Brain microvascular endothelial cell (primary cell): ENCODE data around the gene ZYX.
"Not testable (repeated sequence)": the region's sequence is repeated elsewhere in the genome, so short reads cannot be mapped to it uniquely, and the experiment has no call there.

Experiments
- DNase-seq: peaks from one replicate; pipeline ENCODE4 v3.0.0-alpha.2; 2020
- H3K27ac ChIP-seq: fragments of 250-450 bp; sonication (Bioruptor Pico); 2 replicates; pipeline ENCODE4 v1.5.1; 2020; ENCODE audit warnings: mild to moderate bottlenecking, moderate library complexity
- H3K27me3 ChIP-seq: fragments of 250-450 bp; sonication (Bioruptor Pico); replicated peaks from 2 replicates; pipeline ENCODE4 v1.5.1; 2020; ENCODE audit warnings: mild to moderate bottlenecking
- H3K36me3 ChIP-seq: fragments of 250-450 bp; sonication (Bioruptor Pico); replicated peaks from 2 replicates; pipeline ENCODE4 v1.5.1; 2020; ENCODE audit warnings: mild to moderate bottlenecking
- H3K4me3 ChIP-seq: 2 replicates; pipeline ENCODE4 v1.5.1; 2011; ENCODE audit warnings: low read depth, mild to moderate bottlenecking, control low read depth, low read length, moderate library complexity
- CTCF ChIP-seq: IDR thresholded peaks from 2 replicates; pipeline ENCODE4 v1.5.1; 2011; ENCODE audit warnings: low read depth, mild to moderate bottlenecking, moderate library complexity, low read length, control low read depth, inconsistent platforms; ENCODE audit errors: missing control alignments
- in situ Hi-C: cut with HindIII; loops from 2 replicates; pipeline ENCODE4 v1.10.0; 2017; ENCODE audit warnings: low sequenced_read_pairs, low pct_ligation_motif_present

The ZYX gene

GRCh38 chr7:143408252-143408685, 27.1 kb downstream of the ZYX start:
- TF ChIP-seq CTCF = no peak
- in situ Hi-C loops = no loop called here
- H3K27ac ChIP-seq = no peak overlapping the region
- H3K27me3 ChIP-seq = no peaks in the 10 kb centered on the region
- H3K36me3 ChIP-seq = no peaks in the 10 kb centered on the region
- no peak overlapping the region for H3K4me3 ChIP-seq
- no peak for DNase-seq

DNA sequence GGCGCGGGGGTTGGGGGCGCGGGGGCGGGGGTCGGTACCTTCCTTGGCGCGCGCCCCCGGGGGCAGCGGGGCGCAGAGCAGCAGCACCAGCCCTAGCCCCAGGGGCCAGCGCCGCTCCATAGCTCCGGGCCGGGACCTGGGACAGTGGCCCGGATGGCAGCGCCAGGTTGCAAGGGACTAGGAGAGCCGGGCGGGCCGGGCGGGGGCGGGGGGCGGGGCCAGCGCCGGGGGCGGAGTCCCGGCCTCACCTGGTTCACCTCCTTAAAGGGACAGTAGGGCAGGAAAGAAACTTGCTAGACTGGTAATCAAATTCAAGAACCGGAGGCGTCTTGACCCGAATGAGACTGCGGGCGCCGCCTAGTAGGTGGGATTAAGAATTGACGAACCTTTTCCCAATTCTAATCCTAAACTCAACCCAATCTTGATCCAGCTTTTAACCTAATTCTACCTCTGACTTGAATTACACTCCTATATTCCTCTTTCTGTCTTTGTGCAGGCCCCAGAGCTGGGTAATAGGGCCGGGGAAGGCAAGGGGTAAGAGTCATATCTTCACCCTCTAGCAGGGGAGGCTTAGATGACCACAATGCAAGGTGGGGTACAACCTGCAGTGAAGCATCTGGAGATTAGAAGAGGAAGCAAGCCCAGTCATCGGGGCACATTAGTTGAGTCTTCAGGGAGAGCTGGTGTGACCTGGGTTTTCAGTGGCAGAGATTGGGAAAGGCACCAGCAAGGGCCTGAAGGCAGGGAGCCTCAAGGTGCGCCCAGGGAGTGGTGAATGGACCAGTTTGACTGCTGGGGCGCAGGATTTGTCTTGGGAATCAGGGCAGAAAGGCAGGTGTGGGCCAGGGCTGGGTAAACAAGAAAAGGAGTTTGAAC, 27.8 kb downstream of the ZYX start, which contains the start of gene EPHA1:
Gene EPHA1, minus strand, starts transcription at position 171 of the 876 bp plus-strand sequence. Its CDS starts 51 bp downstream, at position 120.
- Histone ChIP-seq H3K4me3 (no peak within 1 kb of the TSS), H3K27me3 (no peaks in the 10 kb centered on the region), H3K36me3 (no peaks in the 10 kb centered on the region), H3K27ac (no peak within 1 kb of the TSS)
- DNase-seq = no peak
- TF ChIP-seq CTCF = peak; percentile 49
- in situ Hi-C loops = no loop called here

GRCh38 chr7:143410521-143411004, 29.4 kb downstream of the ZYX start:
- H3K27ac ChIP-seq = no peak overlapping the region

GRCh38 chr7:143411976-143412708, 31.0 kb downstream of the ZYX start:
- H3K36me3 ChIP-seq = no peaks in the 10 kb centered on the region
- H3K4me3 ChIP-seq = no peak overlapping the region
- no peak for DNase-seq
- no peak for TF ChIP-seq CTCF
- in situ Hi-C loops = no loop called here
- no peaks in the 10 kb centered on the region for H3K27me3 ChIP-seq
- no peak overlapping the region for H3K27ac ChIP-seq

More at GRCh38 chr7:143410521-143411004, 29.4 kb downstream of the ZYX start:
- no peaks in the 10 kb centered on the region for H3K27me3 ChIP-seq
- no peak for TF ChIP-seq CTCF
- in situ Hi-C loops = no loop called here
- H3K36me3 ChIP-seq = no peaks in the 10 kb centered on the region
- H3K4me3 ChIP-seq = no peak overlapping the region
- DNase-seq = no peak

DNA sequence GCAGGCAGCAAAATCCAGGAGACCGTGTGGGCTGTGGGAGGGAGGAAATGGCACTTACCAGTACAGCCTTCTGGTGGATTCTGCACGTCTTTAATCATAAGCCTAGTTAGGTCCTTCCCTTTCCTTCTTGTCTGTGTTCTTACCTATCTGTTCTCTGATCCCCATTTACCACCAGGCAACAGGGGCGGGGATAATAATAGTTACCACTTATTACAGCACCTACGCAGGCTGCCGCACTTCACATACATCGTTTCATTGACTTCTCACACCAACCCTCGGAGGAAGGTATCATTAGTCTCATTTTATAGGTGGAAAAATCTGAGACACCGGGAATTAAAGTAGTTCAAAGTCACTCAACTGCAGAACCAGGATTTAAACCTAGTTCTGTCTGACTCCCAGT, 32.0 kb downstream of the ZYX start:
- Histone ChIP-seq H3K4me3 (no peak overlapping the region), H3K27me3 (no peaks in the 10 kb centered on the region), H3K27ac (no peak overlapping the region), H3K36me3 (no peaks in the 10 kb centered on the region)
- no peak for DNase-seq
- TF ChIP-seq CTCF = no peak
- in situ Hi-C loops = no loop called here

GRCh38 chr7:143415209-143415608, 34.1 kb downstream of the ZYX start:
- in situ Hi-C loops, H3K4me3 ChIP-seq, DNase-seq, H3K27ac ChIP-seq, H3K27me3 ChIP-seq, H3K36me3 ChIP-seq: not testable (repeated sequence)
